Mesenchymal stem cell (in vitro differentiated cells and primary cell): ENCODE data around the gene ABCB8.
A peak's percentile ranks its signal among the peaks of the same experiment; 100 is the strongest.

ENCODE experiments used
- DNase-seq: peaks from one replicate; pipeline ENCODE4 v3.0.0-alpha.2; 2013
- H2AFZ ChIP-seq: one replicate; pipeline ENCODE4 v1.6.1; 2013; ENCODE audit warnings: low read depth, mild to moderate bottlenecking, control low read depth, inconsistent platforms, low read length, moderate library complexity
- H2AK5ac ChIP-seq: 2 replicates; pipeline ENCODE4 v1.6.1; 2013; ENCODE audit warnings: low read length, moderate library complexity, mild to moderate bottlenecking, inconsistent platforms; ENCODE audit not compliant: severe bottlenecking
- H2BK120ac ChIP-seq: one replicate; pipeline ENCODE4 v1.6.1; 2013; ENCODE audit warnings: low read depth, mild to moderate bottlenecking, inconsistent platforms, low read length, moderate library complexity
- H2BK12ac ChIP-seq, 2 experiments: one replicate each; pipeline ENCODE4 v1.6.1; 2013; ENCODE audit warnings: inconsistent platforms in 2 of 2, low read length in 2 of 2, mild to moderate bottlenecking in 2 of 2, moderate library complexity in 2 of 2, control low read depth in 1 of 2
- H2BK15ac ChIP-seq: one replicate; pipeline ENCODE4 v1.6.1; 2013; ENCODE audit warnings: mild to moderate bottlenecking, low read depth, inconsistent platforms; ENCODE audit not compliant: poor library complexity, severe bottlenecking
- H2BK5ac ChIP-seq: 2 replicates; pipeline ENCODE4 v1.6.1; 2013; ENCODE audit warnings: low read depth, mild to moderate bottlenecking, low read length, control low read depth, inconsistent platforms; ENCODE audit not compliant: poor library complexity, severe bottlenecking
- H3K14ac ChIP-seq, 2 experiments: one replicate each; pipeline ENCODE4 v1.6.1; 2013; ENCODE audit warnings: inconsistent platforms in 2 of 2, low read length in 2 of 2, control low read depth in 1 of 2, mild to moderate bottlenecking in 1 of 2, moderate library complexity in 1 of 2
- H3K18ac ChIP-seq, 2 experiments: one replicate each; pipeline ENCODE4 v1.6.1; 2013; ENCODE audit warnings: inconsistent platforms in 2 of 2, low read length in 2 of 2, control low read depth in 1 of 2, low read depth in 1 of 2, mild to moderate bottlenecking in 1 of 2
- H3K23ac ChIP-seq, 2 experiments: one replicate each; pipeline ENCODE4 v1.6.1; 2013; ENCODE audit warnings: inconsistent platforms in 2 of 2, low read length in 2 of 2, mild to moderate bottlenecking in 2 of 2, moderate library complexity in 2 of 2, control low read depth in 1 of 2
- H3K27ac ChIP-seq: 2 replicates; pipeline ENCODE4 v1.5.1; 2013; ENCODE audit warnings: mild to moderate bottlenecking, moderate library complexity, low read length, control low read depth, inconsistent platforms; ENCODE audit not compliant: poor library complexity, severe bottlenecking
- H3K27me3 ChIP-seq, 2 experiments: 2 replicates each; pipeline versions ENCODE4 v1.6.1 to v1.7.0; 2013; ENCODE audit warnings: low read length in 2 of 2, mild to moderate bottlenecking in 2 of 2, moderate library complexity in 2 of 2, control low read depth in 1 of 2, inconsistent platforms in 1 of 2; ENCODE audit not compliant: control insufficient read depth in 1 of 2, insufficient read depth in 1 of 2
- H3K36me3 ChIP-seq, 2 experiments: 2 replicates each; pipeline versions ENCODE4 v1.6.1 to v1.7.0; 2013; ENCODE audit warnings: low read length in 2 of 2, control low read depth in 1 of 2, inconsistent platforms in 1 of 2, low read depth in 1 of 2, mild to moderate bottlenecking in 1 of 2; ENCODE audit not compliant: insufficient read depth in 2 of 2, control insufficient read depth in 1 of 2
- H3K4ac ChIP-seq, 2 experiments: one replicate each; pipeline ENCODE4 v1.6.1; 2013; ENCODE audit warnings: inconsistent platforms in 2 of 2, low read length in 2 of 2, mild to moderate bottlenecking in 2 of 2, moderate library complexity in 2 of 2, control low read depth in 1 of 2, low read depth in 1 of 2
- H3K4me1 ChIP-seq: 2 replicates; pipeline ENCODE4 v1.6.1; 2013; ENCODE audit warnings: low read depth, low read length, control low read depth; ENCODE audit not compliant: control insufficient read depth, insufficient read depth
- H3K4me2 ChIP-seq: 2 replicates; pipeline ENCODE4 v1.6.1; 2013; ENCODE audit warnings: low read length, mild to moderate bottlenecking, inconsistent platforms; ENCODE audit not compliant: poor library complexity, severe bottlenecking
- H3K4me3 ChIP-seq, 2 experiments: 2 replicates each; pipeline versions ENCODE4 v1.5.1 to v1.7.0; 2013; ENCODE audit warnings: low read length in 2 of 2, mild to moderate bottlenecking in 2 of 2, control low read depth in 1 of 2, low read depth in 1 of 2; ENCODE audit not compliant: insufficient read depth in 1 of 2
- H3K79me1 ChIP-seq: replicated peaks from 2 replicates; pipeline ENCODE4 v1.6.1; 2013; ENCODE audit warnings: mild to moderate bottlenecking, control low read depth, low read length, inconsistent platforms; ENCODE audit not compliant: poor library complexity, severe bottlenecking
- H3K9ac ChIP-seq: 2 replicates; pipeline ENCODE4 v1.7.0; 2013; ENCODE audit warnings: mild to moderate bottlenecking, low read length, moderate library complexity
- H3K9me3 ChIP-seq: 2 replicates; pipeline ENCODE4 v1.7.0; 2013; ENCODE audit warnings: mild to moderate bottlenecking, low read length; ENCODE audit not compliant: control insufficient read depth
- H4K8ac ChIP-seq: one replicate; pipeline ENCODE4 v1.6.1; 2013; ENCODE audit warnings: inconsistent platforms, mild to moderate bottlenecking, low read length, moderate library complexity
- H4K91ac ChIP-seq: one replicate; pipeline ENCODE4 v1.6.1; 2013; ENCODE audit warnings: mild to moderate bottlenecking, low read length, inconsistent platforms
- WGBS: methylation state at CpG from one replicate; pipeline ENCODE4 v1.1.7; 2013; ENCODE audit warnings: mixed read lengths; 5-methylcytosine and 5-hydroxymethylcytosine counted together

ABCB8 gene

DNA sequence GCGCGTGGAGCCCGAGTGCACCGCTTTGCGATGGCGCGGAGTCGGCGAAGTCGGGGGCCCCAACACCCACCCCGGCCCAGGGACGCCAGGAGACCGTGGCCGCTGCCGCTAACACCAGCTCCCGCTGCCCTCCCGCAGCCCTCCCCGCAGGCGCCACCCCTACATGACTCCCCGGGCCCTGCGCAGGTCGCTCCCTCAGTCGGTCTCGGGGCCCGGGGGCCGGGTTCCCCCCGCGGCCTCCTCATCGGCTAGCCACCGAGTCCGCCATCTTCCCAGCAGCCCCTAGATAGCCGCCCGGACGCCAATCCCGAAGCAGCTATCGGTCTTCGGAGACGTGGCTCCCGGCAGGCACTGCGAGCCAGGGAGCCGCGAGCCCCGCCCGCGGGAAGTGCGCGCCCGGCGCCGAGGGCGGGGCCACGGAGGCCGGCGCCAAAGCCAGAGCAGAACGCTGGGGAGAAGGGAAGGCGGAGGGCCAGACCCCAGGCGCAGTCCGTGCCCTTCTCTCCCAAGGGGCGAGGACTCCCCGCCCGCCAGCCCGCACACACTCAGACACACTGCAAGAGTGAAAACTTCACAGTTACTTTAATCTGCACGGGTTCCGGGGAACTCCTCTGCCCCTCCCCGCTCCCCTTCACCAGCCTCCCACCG lies 52.4 kb downstream of the ABCB8 start, which contains the start of gene FASTK:
Gene FASTK, minus strand, starts transcription at position 288 of the 648 bp plus-strand sequence. Its CDS starts 43 bp downstream, at position 245.
- peak within 1 kb of the TSS; percentile 45 to 81 for H2BK12ac ChIP-seq
- H4K8ac ChIP-seq: peak within 1 kb of the TSS; percentile 96
- peak within 1 kb of the TSS; percentile 72 for H3K27ac ChIP-seq
- H3K4ac ChIP-seq: peak within 1 kb of the TSS; percentile 86 to 89
- peak within 1 kb of the TSS; percentile 94 for H3K9ac ChIP-seq
- H3K4me1 ChIP-seq: peaks cover 52% of the 10 kb centered on the region
- H2AFZ ChIP-seq: peak within 1 kb of the TSS; percentile 6
- peak within 1 kb of the TSS in 1 of 2 experiments; percentile 91 for H3K23ac ChIP-seq
- H2BK120ac ChIP-seq: peak within 1 kb of the TSS; percentile 85
- H3K9me3 ChIP-seq: no peaks in the 10 kb centered on the region
- peak within 1 kb of the TSS; percentile 75 for H3K4me2 ChIP-seq
- peaks cover 30 to 50% of the 10 kb centered on the region in 2 experiments for H3K36me3 ChIP-seq
- peaks cover 18% of the 10 kb centered on the region for H3K79me1 ChIP-seq
- H2BK15ac ChIP-seq: peak within 1 kb of the TSS; percentile 99
- H2AK5ac ChIP-seq: peak within 1 kb of the TSS; percentile 48
- H3K18ac ChIP-seq: peak within 1 kb of the TSS; percentile 94 to 98
- H3K27me3 ChIP-seq: no peaks in the 10 kb centered on the region
- H3K4me3 ChIP-seq: peak within 1 kb of the TSS; percentile 85 to 96
- under 1% methylated on average over 62 of the region's 66 CpGs for WGBS
- peak; percentile 93 for DNase-seq
- peak within 1 kb of the TSS; percentile 62 for H2BK5ac ChIP-seq
- peak within 1 kb of the TSS; percentile 95 for H4K91ac ChIP-seq
- peak within 1 kb of the TSS in 1 of 2 experiments; percentile 85 for H3K14ac ChIP-seq

- Histone ChIP-seq H3K27me3 (no peaks in the 10 kb centered on the region), H3K4me1 (peaks cover 55% of the 10 kb centered on the region), H3K9ac (peak overlapping the region; percentile 94), H3K27ac (peak overlapping the region; percentile 72), H2BK15ac (peak overlapping the region; percentile 73), H3K4me3 (peak overlapping the region; percentile 14 to 96), H2AK5ac (no peak overlapping the region), H3K9me3 (no peaks in the 10 kb centered on the region), H3K14ac (peak overlapping the region in 1 of 2 experiments; percentile 41), H2BK12ac (peak overlapping the region in 1 of 2 experiments; percentile 76), H2BK5ac (peak overlapping the region; percentile 33), H3K23ac (peak overlapping the region in 1 of 2 experiments; percentile 57), H2AFZ (no peak overlapping the region), H3K36me3 (peaks cover 22 to 42% of the 10 kb centered on the region in 2 experiments), H4K8ac (peak overlapping the region; percentile 73), H3K79me1 (peaks cover 14% of the 10 kb centered on the region), H2BK120ac (peak overlapping the region; percentile 82), H4K91ac (peak overlapping the region; percentile 61), H3K18ac (peak overlapping the region; percentile 52 to 79), H3K4ac (peak overlapping the region; percentile 54 to 86), H3K4me2 (peak overlapping the region; percentile 88)
- 24% methylated on average over 58 of the region's 64 CpGs for WGBS
- peak; percentile 53 for DNase-seq
Measured at GRCh38 chr7:151081170-151082101, 53.2 kb downstream of the ABCB8 start.

DNA sequence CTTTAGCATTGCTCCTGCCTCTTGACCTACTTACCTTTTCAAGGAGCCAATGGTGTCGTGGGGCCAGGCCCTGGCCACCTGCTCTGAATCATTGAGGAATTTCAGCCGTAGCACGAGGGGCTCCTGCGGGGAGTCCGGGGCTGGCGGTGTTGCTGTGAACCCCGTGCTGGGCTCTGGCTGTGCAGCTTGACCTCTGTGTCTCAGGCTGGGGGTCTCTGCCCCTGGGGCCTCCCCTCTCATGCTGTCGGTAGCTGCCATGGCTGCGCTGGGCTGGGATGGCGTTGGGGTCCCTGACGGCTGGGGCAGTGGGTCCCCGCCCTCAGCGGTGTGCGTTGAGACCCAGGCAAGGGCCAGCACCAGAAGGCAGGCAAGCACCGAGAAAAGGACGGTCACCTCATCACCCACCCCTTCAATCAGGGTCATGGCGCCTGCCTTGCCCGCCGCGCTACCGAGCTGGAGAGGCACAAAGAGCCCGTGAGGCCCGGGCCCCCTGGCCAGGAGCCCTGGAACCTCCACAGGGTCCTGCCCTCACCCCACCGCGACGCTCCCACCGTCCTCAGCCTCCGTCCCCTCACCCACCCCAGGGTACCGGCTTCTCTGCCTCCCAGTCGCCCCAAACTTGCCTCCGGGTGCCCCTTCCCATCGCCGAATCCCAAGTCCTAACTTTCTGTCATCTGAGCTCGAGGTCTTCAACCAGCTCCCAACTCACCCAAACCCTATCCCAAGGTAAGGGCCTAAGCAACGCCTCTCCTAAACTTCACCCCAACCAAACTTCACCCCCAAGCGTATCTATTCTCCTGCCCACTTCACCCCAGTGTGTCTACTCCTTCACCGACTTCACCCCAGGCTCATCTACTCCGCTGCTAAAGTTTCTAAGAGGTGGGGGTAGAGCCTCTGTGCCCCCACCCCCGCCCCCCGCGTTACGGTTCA lies 54.2 kb downstream of the ABCB8 start:
- H3K14ac ChIP-seq: peak overlapping the region in 1 of 2 experiments; percentile 71
- DNase-seq: no peak
- 71% methylated on average over 39 of the region's 42 CpGs for WGBS

More for the DNA sequence above, 54.2 kb downstream of the ABCB8 start:
- Histone ChIP-seq H2AFZ (no peak overlapping the region), H3K18ac (peak overlapping the region; percentile 15 to 80), H2BK12ac (peak overlapping the region; percentile 34 to 76), H3K4ac (peak overlapping the region; percentile 77 to 86), H3K36me3 (peaks cover 12 to 32% of the 10 kb centered on the region in 2 experiments), H3K4me3 (peak overlapping the region; percentile 77 to 96), H2BK5ac (no peak overlapping the region), H3K4me2 (peak overlapping the region; percentile 88), H3K9me3 (no peaks in the 10 kb centered on the region), H3K4me1 (peaks cover 50% of the 10 kb centered on the region), H2BK15ac (peak overlapping the region; percentile 96), H4K91ac (peak overlapping the region; percentile 36), H3K79me1 (peaks cover 6% of the 10 kb centered on the region), H3K23ac (peak overlapping the region in 1 of 2 experiments; percentile 16), H3K27me3 (no peaks in the 10 kb centered on the region), H2BK120ac (peak overlapping the region; percentile 93), H4K8ac (peak overlapping the region; percentile 36), H3K27ac (no peak overlapping the region), H3K9ac (peak overlapping the region; percentile 94), H2AK5ac (peak overlapping the region; percentile 34)
